ENCODE results near the gene ACKR2.

ACKR2 gene

DNA sequence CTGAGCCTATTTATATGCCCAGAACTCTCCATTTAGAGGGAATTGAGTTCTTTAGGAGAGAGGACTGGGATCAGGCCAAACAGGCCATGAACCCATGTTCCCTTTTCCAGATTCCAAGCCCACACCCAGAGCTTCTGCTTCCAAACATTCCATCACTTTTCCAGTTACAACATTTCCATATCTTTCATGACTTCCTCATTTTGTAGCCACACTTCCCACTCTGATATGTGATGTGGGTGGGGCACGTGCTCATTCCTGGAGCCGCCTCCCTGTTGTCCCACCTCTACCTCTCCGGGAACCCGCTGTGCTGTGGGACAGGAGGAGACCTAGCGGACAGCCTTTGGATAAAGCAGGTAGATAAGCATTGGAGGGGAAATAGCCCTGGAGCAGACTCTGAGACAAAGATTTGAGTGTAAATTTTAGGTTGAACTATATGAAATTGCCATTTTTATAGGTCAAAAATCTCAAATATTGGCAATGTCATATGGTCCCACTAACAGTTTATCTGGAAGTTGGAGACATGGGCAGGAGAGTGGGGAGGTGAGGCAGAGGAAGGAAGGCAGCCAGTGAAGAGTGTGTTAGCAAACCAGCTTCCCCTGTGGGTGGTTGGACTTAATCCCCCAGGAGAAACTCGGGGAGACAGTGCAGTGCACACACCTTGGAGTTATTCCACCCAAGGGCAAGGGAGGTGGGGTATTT lies 34.6 kb downstream of the ACKR2 start:
- H3K4me1 ChIP-seq (ENCODE audit: control insufficient read depth, low read length) = peaks cover 21% of the 10 kb centered on the region
- no peak for TF ChIP-seq CTCF (IDR thresholded peaks at IDR 0.05; ENCODE audit: low read depth, low read length, poor library complexity, severe bottlenecking)
- no peak overlapping the region for H3K4me3 ChIP-seq (ENCODE audit: low read length)
- no peak overlapping the region for H3K4me2 ChIP-seq (ENCODE audit: low read length)
- H3F3A ChIP-seq (ENCODE audit: control insufficient read depth, insufficient read depth) = no peaks in the 10 kb centered on the region
- H4K20me1 ChIP-seq (ENCODE audit: control insufficient read depth, insufficient read depth, low read depth, low read length) = no peaks in the 10 kb centered on the region
- H3K79me2 ChIP-seq (ENCODE audit: control insufficient read depth, low read length) = no peaks in the 10 kb centered on the region
- no peaks in the 10 kb centered on the region for H3K9me2 ChIP-seq (replicated peaks; ENCODE audit: control insufficient read depth, low read length)
- H3K27me3 ChIP-seq (ENCODE audit: control insufficient read depth, low read length) = peaks cover 3% of the 10 kb centered on the region; the same call in 1 of the 2 replicates
- no peaks in the 10 kb centered on the region for H3K9me3 ChIP-seq (ENCODE audit: control insufficient read depth, insufficient read depth, low read length)
- H3K36me3 ChIP-seq (ENCODE audit: control insufficient read depth, low read length) = no peaks in the 10 kb centered on the region
- no peak overlapping the region for H3K27ac ChIP-seq (ENCODE audit: low read depth, low read length)

DNA sequence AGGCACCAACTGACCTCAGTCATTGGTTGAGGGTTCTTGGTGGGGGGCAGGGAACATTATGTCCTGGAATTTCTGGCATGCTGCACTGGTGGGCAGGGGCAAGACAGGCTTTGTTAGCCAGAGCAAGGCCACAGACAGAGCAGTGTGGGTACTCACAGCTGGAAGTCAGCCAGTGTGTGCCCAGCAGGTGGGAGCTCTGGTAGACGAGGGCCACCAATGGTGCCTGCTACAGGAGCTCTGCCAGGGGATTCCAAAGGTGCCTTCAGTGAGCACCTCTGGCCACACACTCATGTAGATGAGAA lies 35.1 kb downstream of the ACKR2 start:
- Histone ChIP-seq H3K9me2 (replicated peaks; ENCODE audit: control insufficient read depth, low read length) (no peaks in the 10 kb centered on the region), H3F3A (ENCODE audit: control insufficient read depth, insufficient read depth) (no peaks in the 10 kb centered on the region), H3K79me2 (ENCODE audit: control insufficient read depth, low read length) (no peaks in the 10 kb centered on the region), H3K4me2 (ENCODE audit: low read length) (no peak overlapping the region), H3K27me3 (ENCODE audit: control insufficient read depth, low read length) (peaks cover 1% of the 10 kb centered on the region; the same call in 1 of the 2 replicates), H3K4me3 (ENCODE audit: low read length) (no peak overlapping the region), H3K9me3 (ENCODE audit: control insufficient read depth, insufficient read depth, low read length) (no peaks in the 10 kb centered on the region), H3K36me3 (ENCODE audit: control insufficient read depth, low read length) (no peaks in the 10 kb centered on the region), H4K20me1 (ENCODE audit: control insufficient read depth, insufficient read depth, low read depth, low read length) (no peaks in the 10 kb centered on the region), H3K4me1 (ENCODE audit: control insufficient read depth, low read length) (peaks cover 21% of the 10 kb centered on the region), H3K27ac (ENCODE audit: low read depth, low read length) (no peak overlapping the region)
- TF ChIP-seq CTCF (IDR thresholded peaks at IDR 0.05; ENCODE audit: low read depth, low read length, poor library complexity, severe bottlenecking) (no peak), EZH2phosphoT487 (IDR thresholded peaks at IDR 0.05; ENCODE audit: borderline replicate concordance, low read length) (no peak)

DNA sequence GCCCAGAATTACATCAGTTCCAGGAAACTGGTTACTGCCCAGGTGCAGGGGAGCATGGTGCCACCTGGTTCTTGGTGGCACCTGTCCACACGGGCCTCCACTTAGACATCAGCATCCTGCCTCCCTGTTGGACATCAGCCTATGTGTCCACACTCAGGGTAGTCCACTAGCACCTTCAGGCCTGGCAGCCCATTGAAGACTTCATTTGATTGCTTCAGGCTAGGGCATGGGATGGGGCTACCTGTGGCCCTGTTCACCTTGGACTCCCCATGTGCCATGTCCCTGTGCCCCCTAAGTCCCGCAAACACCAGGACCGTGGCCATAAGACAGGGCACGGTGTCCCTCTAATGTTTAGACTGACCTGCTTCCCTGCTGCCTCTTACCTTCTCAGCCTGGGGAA lies 35.6 kb downstream of the ACKR2 start:
- H3F3A ChIP-seq (ENCODE audit: control insufficient read depth, insufficient read depth) = no peaks in the 10 kb centered on the region
- no peaks in the 10 kb centered on the region for H3K9me2 ChIP-seq (replicated peaks; ENCODE audit: control insufficient read depth, low read length)
- H3K9me3 ChIP-seq (ENCODE audit: control insufficient read depth, insufficient read depth, low read length) = no peaks in the 10 kb centered on the region
- H3K4me1 ChIP-seq (ENCODE audit: control insufficient read depth, low read length) = peaks cover 21% of the 10 kb centered on the region
- no peak overlapping the region for H3K4me2 ChIP-seq (ENCODE audit: low read length)
- no peaks in the 10 kb centered on the region; the same call in 1 of the 2 replicates for H3K27me3 ChIP-seq (ENCODE audit: control insufficient read depth, low read length)
- H3K36me3 ChIP-seq (ENCODE audit: control insufficient read depth, low read length) = no peaks in the 10 kb centered on the region
- H3K79me2 ChIP-seq (ENCODE audit: control insufficient read depth, low read length) = no peaks in the 10 kb centered on the region
- no peak overlapping the region for H3K27ac ChIP-seq (ENCODE audit: low read depth, low read length)
- no peaks in the 10 kb centered on the region for H4K20me1 ChIP-seq (ENCODE audit: control insufficient read depth, insufficient read depth, low read depth, low read length)
- H3K4me3 ChIP-seq (ENCODE audit: low read length) = no peak overlapping the region
- no peak for TF ChIP-seq CTCF (IDR thresholded peaks at IDR 0.05; ENCODE audit: low read depth, low read length, poor library complexity, severe bottlenecking)
- TF ChIP-seq EZH2phosphoT487 (IDR thresholded peaks at IDR 0.05; ENCODE audit: borderline replicate concordance, low read length) = no peak

All from DOHH2 (cell line).